C4-2B (cell line): ENCODE measurements around the gene UCP3.

Source experiments
- ZFX ChIP-seq: fragments of 450-650 bp; IDR thresholded peaks from 2 replicates; pipeline ENCODE4 v1.6.1; 2017
- TF ChIP-seq, protein P1 (sequence below): fragments of 450-650 bp; conservative IDR thresholded peaks from 2 replicates; pipeline ENCODE4 v1.5.1; 2017; ENCODE audit warnings: mild to moderate bottlenecking

DNA sequence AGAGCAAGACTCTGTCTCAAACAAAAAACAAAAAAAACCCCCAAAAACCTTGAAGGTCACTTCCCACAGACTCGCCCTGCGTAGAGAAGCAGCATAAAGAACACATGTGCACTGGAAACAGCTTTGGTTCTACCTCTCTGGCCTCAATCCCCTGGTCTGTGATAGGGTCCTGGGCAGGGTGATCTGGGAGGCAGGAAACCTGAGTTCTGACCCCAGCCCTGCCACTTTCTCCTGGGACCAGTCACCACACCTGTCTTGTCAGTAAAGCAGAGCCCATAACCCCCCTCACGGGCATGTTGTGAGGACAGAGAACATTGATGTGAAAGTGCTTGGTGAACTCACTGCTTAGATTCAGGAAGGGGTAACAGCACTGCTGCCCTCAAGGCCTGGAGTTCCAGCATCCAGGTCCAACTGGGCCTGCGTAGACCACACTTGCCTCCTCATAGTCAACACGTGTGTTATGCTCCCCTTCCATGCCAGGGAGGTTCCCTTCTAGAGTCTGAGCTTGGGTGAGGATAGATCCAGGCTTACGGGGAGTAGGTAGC lies 37.6 kb downstream of the UCP3 start:
- TF ChIP-seq, protein P1, sequence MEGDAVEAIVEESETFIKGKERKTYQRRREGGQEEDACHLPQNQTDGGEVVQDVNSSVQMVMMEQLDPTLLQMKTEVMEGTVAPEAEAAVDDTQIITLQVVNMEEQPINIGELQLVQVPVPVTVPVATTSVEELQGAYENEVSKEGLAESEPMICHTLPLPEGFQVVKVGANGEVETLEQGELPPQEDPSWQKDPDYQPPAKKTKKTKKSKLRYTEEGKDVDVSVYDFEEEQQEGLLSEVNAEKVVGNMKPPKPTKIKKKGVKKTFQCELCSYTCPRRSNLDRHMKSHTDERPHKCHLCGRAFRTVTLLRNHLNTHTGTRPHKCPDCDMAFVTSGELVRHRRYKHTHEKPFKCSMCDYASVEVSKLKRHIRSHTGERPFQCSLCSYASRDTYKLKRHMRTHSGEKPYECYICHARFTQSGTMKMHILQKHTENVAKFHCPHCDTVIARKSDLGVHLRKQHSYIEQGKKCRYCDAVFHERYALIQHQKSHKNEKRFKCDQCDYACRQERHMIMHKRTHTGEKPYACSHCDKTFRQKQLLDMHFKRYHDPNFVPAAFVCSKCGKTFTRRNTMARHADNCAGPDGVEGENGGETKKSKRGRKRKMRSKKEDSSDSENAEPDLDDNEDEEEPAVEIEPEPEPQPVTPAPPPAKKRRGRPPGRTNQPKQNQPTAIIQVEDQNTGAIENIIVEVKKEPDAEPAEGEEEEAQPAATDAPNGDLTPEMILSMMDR = no peak
- TF ChIP-seq ZFX = no peak
